Loucy (cell line): ENCODE measurements around the gene DHX32.
"Not testable (repeated sequence)": the region's sequence is repeated elsewhere in the genome, so short reads cannot be mapped to it uniquely, and the experiment has no call there.

Experiments used
- H2AFZ ChIP-seq: fragments of 200-600 bp; sonication (generic); 2 replicates; pipeline ENCODE4 v1.6.0; 2016; ENCODE audit warnings: antibody characterized with exemption, mild to moderate bottlenecking, low read length, moderate library complexity
- H3F3A ChIP-seq: fragments of 200-600 bp; 2 replicates; pipeline ENCODE4 v1.6.0; 2016; ENCODE audit warnings: antibody characterized with exemption, low read depth, mild to moderate bottlenecking
- H3K27me3 ChIP-seq: fragments of 200-600 bp; sonication (generic); 2 replicates; pipeline ENCODE4 v1.6.1; 2014; ENCODE audit warnings: low read length, mild to moderate bottlenecking; ENCODE audit not compliant: insufficient read depth, poor library complexity, severe bottlenecking
- H3K36me3 ChIP-seq: fragments of 200-600 bp; sonication (generic); 2 replicates; pipeline ENCODE4 v1.6.1; 2016; ENCODE audit warnings: low read length; ENCODE audit not compliant: insufficient read depth
- H3K4me1 ChIP-seq: fragments of 200-600 bp; sonication (generic); 2 replicates; pipeline ENCODE4 v1.5.1; 2014; ENCODE audit warnings: low read length, mild to moderate bottlenecking; ENCODE audit not compliant: insufficient read depth, poor library complexity, severe bottlenecking
- H3K4me2 ChIP-seq: fragments of 200-600 bp; sonication (generic); 2 replicates; pipeline ENCODE4 v1.6.0; 2014; ENCODE audit warnings: antibody characterized with exemption, low read length, low read depth, mild to moderate bottlenecking; ENCODE audit not compliant: poor library complexity, severe bottlenecking
- H3K4me3 ChIP-seq: fragments of 200-600 bp; sonication (generic); 2 replicates; pipeline ENCODE4 v1.5.1; 2014; ENCODE audit warnings: low read length, mild to moderate bottlenecking, mixed read lengths; ENCODE audit not compliant: poor library complexity, severe bottlenecking
- H3K79me2 ChIP-seq: fragments of 200-600 bp; sonication (generic); 2 replicates; pipeline ENCODE4 v1.6.1; 2014; ENCODE audit warnings: low read length; ENCODE audit not compliant: insufficient read depth
- H3K9ac ChIP-seq: fragments of 200-600 bp; sonication (generic); 2 replicates; pipeline ENCODE4 v1.6.0; 2014; ENCODE audit warnings: mild to moderate bottlenecking, low read depth, low read length, moderate library complexity; ENCODE audit not compliant: poor library complexity, severe bottlenecking
- H3K9me2 ChIP-seq: fragments of 200-600 bp; sonication (generic); replicated peaks from 2 replicates; pipeline ENCODE4 v1.6.1; 2016; ENCODE audit warnings: low read depth, low read length, mixed read lengths
- H3K9me3 ChIP-seq: fragments of 200-600 bp; sonication (generic); 2 replicates; pipeline ENCODE4 v1.6.1; 2014; ENCODE audit warnings: mild to moderate bottlenecking, antibody characterized with exemption, low read length, low read depth; ENCODE audit not compliant: insufficient read depth
- H4K20me1 ChIP-seq: fragments of 200-600 bp; sonication (generic); 2 replicates; pipeline ENCODE4 v1.6.0; 2014; ENCODE audit warnings: antibody characterized with exemption, low read length, mild to moderate bottlenecking; ENCODE audit not compliant: insufficient read depth, poor library complexity, severe bottlenecking
- EZH2phosphoT487 ChIP-seq: fragments of 200-600 bp; IDR thresholded peaks from 2 replicates; pipeline ENCODE4 v1.6.1; 2018; ENCODE audit warnings: antibody characterized with exemption, mild to moderate bottlenecking, moderate library complexity, borderline replicate concordance
- TF ChIP-seq, protein P1 (sequence below): fragments of 200-600 bp; sonication (generic); conservative IDR thresholded peaks from 2 replicates; pipeline ENCODE4 v1.5.1; 2014; ENCODE audit warnings: mild to moderate bottlenecking, antibody characterized with exemption, low read length

Gene DHX32

DNA sequence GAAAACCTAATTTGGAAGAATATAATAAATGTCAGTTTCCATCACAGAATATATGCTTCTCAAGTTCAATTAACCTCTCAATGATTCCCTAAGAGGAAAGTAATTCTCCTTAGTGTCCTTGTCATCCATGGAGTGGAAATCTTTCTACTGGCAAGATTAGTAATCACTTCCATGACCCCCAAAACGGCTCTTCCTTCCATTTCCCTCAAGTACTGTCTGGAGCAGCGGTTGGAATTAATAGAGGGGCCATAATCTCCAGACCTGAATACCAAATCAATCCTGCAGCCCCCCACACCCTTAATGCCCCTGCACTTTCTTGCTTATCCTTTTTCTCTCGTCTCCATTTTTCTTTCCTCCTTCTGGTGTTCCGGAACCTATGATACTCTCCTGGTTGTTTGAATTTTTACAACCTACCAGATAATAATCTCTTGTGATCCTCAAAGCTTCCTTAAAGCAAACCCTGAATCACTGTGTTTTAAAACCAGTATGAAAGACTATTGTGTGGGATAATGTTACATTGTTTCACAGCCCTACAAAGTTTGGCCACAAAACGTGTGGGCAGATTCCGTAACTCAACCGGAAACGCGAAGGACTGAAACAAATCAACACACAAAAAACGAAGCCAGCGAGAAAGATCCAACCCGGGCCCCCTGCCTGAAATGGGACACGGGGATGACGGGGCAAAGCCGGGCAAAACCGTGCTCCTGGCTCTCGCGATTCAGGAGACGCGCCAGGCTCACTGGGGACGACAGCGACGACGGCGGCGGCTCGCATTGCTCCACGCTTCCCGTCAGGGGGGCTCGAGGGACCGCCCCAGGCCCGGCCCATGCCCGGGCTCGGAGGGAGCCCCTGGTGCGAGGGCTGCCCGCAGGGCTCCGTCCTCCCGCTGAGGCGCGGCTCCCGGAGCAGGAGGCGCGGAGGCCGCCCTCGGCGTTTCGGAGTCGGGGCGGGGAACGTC, 14.3 kb upstream of the DHX32 start:
- not testable (repeated sequence) for H3F3A ChIP-seq, H3K9me2 ChIP-seq, H4K20me1 ChIP-seq, H3K79me2 ChIP-seq, H3K4me3 ChIP-seq, H3K9me3 ChIP-seq, H3K9ac ChIP-seq, H3K4me2 ChIP-seq, H3K4me1 ChIP-seq, H3K36me3 ChIP-seq, H3K27me3 ChIP-seq, H2AFZ ChIP-seq

DNA sequence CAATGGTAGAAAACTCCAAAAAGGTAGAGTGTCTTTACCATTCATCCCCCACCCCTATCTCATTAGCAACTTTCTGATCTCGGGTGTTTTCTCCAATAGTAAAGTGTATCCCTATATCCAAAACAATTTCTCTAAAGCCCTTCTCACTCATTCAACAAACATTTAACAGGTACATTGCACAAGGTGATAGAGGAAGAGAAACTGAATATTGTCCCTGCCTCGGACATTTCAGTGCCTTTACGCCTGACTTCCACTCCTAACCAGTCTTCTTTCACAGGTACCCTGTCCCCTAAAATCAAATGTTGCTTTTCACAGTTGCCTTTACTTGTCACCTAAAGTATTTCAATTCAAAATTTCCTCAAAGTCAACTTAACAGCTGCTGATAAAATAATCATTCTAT, 13.1 kb upstream of the DHX32 start:
- not testable (repeated sequence) for H3K9ac ChIP-seq, H4K20me1 ChIP-seq, H3F3A ChIP-seq, H3K27me3 ChIP-seq, H3K9me2 ChIP-seq, H3K4me3 ChIP-seq, H3K4me2 ChIP-seq, H3K36me3 ChIP-seq, H3K4me1 ChIP-seq, H3K9me3 ChIP-seq, H2AFZ ChIP-seq, H3K79me2 ChIP-seq

DNA sequence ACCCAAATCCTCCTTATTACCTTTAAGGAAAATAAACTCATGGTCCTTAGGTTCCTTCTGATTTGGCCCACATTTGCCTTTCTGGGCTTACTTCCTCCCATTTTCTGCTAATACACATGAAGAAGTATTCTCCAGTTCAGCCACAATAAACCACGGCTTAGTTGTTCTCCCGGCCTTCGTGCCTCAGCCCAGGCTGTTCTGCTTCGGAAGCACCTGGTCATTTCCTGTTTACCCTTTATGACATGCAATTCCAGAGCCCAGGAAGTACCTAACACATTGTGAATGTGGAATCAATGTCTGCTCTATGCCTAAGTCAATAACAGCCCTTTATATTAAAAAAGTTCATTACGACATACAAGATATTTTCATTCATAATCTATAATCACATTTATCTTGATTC, 11.3 kb upstream of the DHX32 start:
- H3F3A ChIP-seq, H4K20me1 ChIP-seq, H3K36me3 ChIP-seq, H3K4me2 ChIP-seq, H2AFZ ChIP-seq, H3K4me3 ChIP-seq, H3K4me1 ChIP-seq, H3K27me3 ChIP-seq, H3K9me3 ChIP-seq, H3K9me2 ChIP-seq, H3K79me2 ChIP-seq, H3K9ac ChIP-seq: not testable (repeated sequence)

DNA sequence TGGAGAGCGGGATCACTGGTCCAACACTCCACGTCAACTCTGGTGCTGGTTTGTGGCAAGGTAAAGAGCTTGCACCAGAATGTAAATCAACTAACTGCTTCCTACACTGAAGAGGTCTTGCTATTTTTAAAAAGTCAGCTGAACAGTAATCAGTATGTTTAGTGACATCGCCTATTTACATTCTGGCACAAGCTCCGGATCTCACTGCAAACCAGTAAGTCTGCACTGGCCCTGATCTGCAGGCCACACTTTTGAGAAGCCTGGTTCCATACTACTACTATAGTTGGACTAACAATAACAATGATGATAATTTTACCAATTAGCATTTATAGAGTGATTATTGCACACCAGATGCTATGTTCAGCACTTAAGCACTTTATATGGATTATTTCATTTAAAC, 8.3 kb upstream of the DHX32 start:
- H3K27me3 ChIP-seq, H3K4me3 ChIP-seq, H3K9me2 ChIP-seq, H3F3A ChIP-seq, H3K9ac ChIP-seq, H3K36me3 ChIP-seq, H3K9me3 ChIP-seq, H3K4me1 ChIP-seq, H3K79me2 ChIP-seq, H2AFZ ChIP-seq, H4K20me1 ChIP-seq, H3K4me2 ChIP-seq: not testable (repeated sequence)

DNA sequence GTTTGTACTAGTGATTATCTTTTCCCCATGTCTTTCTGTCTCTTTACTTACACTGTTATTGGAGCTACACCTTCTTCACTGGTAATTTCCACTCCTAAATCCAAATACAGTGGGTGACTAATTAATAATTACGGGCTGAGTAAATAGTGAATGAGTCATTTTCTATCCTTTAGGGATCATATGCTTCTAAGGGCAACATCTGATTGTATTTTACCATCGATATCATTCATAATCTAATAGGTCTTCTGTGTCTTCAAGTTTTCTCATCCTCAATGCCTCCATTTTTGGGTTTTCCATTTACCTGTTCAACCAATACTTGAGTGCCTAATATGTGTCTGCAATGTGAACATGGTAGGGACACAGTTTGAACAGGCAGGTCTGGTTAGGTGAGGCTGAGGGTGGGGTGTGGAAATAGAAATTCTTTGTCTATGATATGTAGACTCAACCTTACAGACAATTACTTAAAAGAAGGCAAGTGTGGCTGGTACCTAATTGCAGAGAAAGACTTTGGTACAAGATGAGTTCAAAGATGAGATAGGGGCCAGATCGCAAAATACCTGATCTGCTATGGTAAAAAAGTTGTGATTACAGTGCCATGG, 5.9 kb upstream of the DHX32 start:
- no peaks in the 10 kb centered on the region for H3K27me3 ChIP-seq
- H3K4me3 ChIP-seq, result no peak overlapping the region
- H2AFZ ChIP-seq, result no peak overlapping the region
- H4K20me1 ChIP-seq, result no peaks in the 10 kb centered on the region
- H3K9ac ChIP-seq, result no peak overlapping the region
- H3K9me2 ChIP-seq, result no peaks in the 10 kb centered on the region
- H3K4me1 ChIP-seq, result no peaks in the 10 kb centered on the region
- H3F3A ChIP-seq, result no peaks in the 10 kb centered on the region
- H3K79me2 ChIP-seq, result no peaks in the 10 kb centered on the region
- TF ChIP-seq, protein P1, sequence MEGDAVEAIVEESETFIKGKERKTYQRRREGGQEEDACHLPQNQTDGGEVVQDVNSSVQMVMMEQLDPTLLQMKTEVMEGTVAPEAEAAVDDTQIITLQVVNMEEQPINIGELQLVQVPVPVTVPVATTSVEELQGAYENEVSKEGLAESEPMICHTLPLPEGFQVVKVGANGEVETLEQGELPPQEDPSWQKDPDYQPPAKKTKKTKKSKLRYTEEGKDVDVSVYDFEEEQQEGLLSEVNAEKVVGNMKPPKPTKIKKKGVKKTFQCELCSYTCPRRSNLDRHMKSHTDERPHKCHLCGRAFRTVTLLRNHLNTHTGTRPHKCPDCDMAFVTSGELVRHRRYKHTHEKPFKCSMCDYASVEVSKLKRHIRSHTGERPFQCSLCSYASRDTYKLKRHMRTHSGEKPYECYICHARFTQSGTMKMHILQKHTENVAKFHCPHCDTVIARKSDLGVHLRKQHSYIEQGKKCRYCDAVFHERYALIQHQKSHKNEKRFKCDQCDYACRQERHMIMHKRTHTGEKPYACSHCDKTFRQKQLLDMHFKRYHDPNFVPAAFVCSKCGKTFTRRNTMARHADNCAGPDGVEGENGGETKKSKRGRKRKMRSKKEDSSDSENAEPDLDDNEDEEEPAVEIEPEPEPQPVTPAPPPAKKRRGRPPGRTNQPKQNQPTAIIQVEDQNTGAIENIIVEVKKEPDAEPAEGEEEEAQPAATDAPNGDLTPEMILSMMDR, result no peak
- no peak for TF ChIP-seq EZH2phosphoT487
- no peak overlapping the region for H3K4me2 ChIP-seq
- H3K36me3 ChIP-seq, result no peaks in the 10 kb centered on the region
- no peaks in the 10 kb centered on the region for H3K9me3 ChIP-seq
